ENCODE data around the gene CCZ1B.
"Not testable (repeated sequence)": the region's sequence is repeated elsewhere in the genome, so short reads cannot be mapped to it uniquely, and the experiment has no call there.

- TF ChIP-seq CTCF (conservative IDR thresholded peaks at IDR 0.05 in 1 of 2, IDR thresholded peaks at IDR 0.05 in 1 of 2; ENCODE audit: extremely low read depth in 1 of 2, insufficient read depth in 1 of 2, low read depth in 1 of 2, low read length in 2 of 2); EZH2 (IDR thresholded peaks at IDR 0.05; ENCODE audit: borderline replicate concordance, low read length): not testable (repeated sequence)
Observed at GRCh38 chr7:6781581-6781980, 44.5 kb downstream of the CCZ1B start.
